KMS-11 (cell line): ENCODE data around the gene ANGPTL2.

Source experiments
- H2AFZ ChIP-seq: fragments of 200-600 bp; sonication (generic); 2 replicates; pipeline ENCODE4 v1.6.1; 2016; ENCODE audit warnings: antibody characterized with exemption, mixed run types, low read depth
- H3K27ac ChIP-seq: fragments of 200-600 bp; sonication (generic); 2 replicates; pipeline ENCODE4 v1.6.1; 2016; ENCODE audit warnings: mild to moderate bottlenecking, mixed run types
- H3K27me3 ChIP-seq: fragments of 200-600 bp; sonication (generic); 2 replicates; pipeline ENCODE4 v1.6.1; 2017; ENCODE audit warnings: mild to moderate bottlenecking, low read depth, mixed run types, moderate library complexity; ENCODE audit not compliant: insufficient read depth
- H3K36me3 ChIP-seq: fragments of 200-600 bp; sonication (generic); 2 replicates; pipeline ENCODE4 v1.6.1; 2017; ENCODE audit warnings: mild to moderate bottlenecking, mixed run types; ENCODE audit not compliant: insufficient read depth
- H3K4me1 ChIP-seq: fragments of 200-600 bp; sonication (generic); 2 replicates; pipeline ENCODE4 v1.6.1; 2016; ENCODE audit warnings: mild to moderate bottlenecking, low read depth, mixed run types; ENCODE audit not compliant: poor library complexity, severe bottlenecking
- H3K4me2 ChIP-seq: fragments of 200-600 bp; sonication (generic); 2 replicates; pipeline ENCODE4 v1.7.0; 2016; ENCODE audit warnings: mild to moderate bottlenecking, mixed run types
- H3K4me3 ChIP-seq: fragments of 200-600 bp; sonication (generic); IDR thresholded peaks from 2 replicates; pipeline ENCODE4 v1.6.1; 2017; ENCODE audit warnings: low read depth, low read length, mixed read lengths; ENCODE audit not compliant: insufficient read depth
- H3K79me2 ChIP-seq: fragments of 200-600 bp; sonication (generic); 2 replicates; pipeline ENCODE4 v1.6.1; 2016; ENCODE audit warnings: low read depth, mixed run types; ENCODE audit not compliant: insufficient read depth
- H3K9ac ChIP-seq: fragments of 200-600 bp; sonication (generic); 2 replicates; pipeline ENCODE4 v1.6.1; 2016; ENCODE audit warnings: mild to moderate bottlenecking, mixed run types
- H4K20me1 ChIP-seq: fragments of 200-600 bp; sonication (generic); 2 replicates; pipeline ENCODE4 v1.6.1; 2016; ENCODE audit warnings: mild to moderate bottlenecking, mixed run types; ENCODE audit not compliant: insufficient read depth
- CTCF ChIP-seq: fragments of 200-600 bp; sonication (generic); conservative IDR thresholded peaks from 2 replicates; pipeline ENCODE4 v1.6.1; 2017; ENCODE audit warnings: low read depth, mild to moderate bottlenecking, antibody characterized with exemption, low read length, moderate library complexity, mixed read lengths

The ANGPTL2 gene

GRCh38 chr9:127095411-127095810, 27.0 kb downstream of the ANGPTL2 start:
- no peaks in the 10 kb centered on the region for H3K4me1 ChIP-seq
- H3K27me3 ChIP-seq, result no peaks in the 10 kb centered on the region
- H3K4me3 ChIP-seq, result no peak overlapping the region
- no peak overlapping the region for H3K27ac ChIP-seq
- H4K20me1 ChIP-seq, result no peaks in the 10 kb centered on the region
- no peaks in the 10 kb centered on the region for H3K79me2 ChIP-seq
- no peak overlapping the region for H2AFZ ChIP-seq
- no peak overlapping the region for H3K4me2 ChIP-seq
- no peaks in the 10 kb centered on the region for H3K36me3 ChIP-seq
- no peak overlapping the region for H3K9ac ChIP-seq
- no peak for TF ChIP-seq CTCF

GRCh38 chr9:127093319-127094020, 29.0 kb downstream of the ANGPTL2 start:
- H3K4me3 ChIP-seq, result no peak overlapping the region
- no peak overlapping the region for H3K27ac ChIP-seq
- no peak overlapping the region for H3K4me2 ChIP-seq
- no peaks in the 10 kb centered on the region for H3K79me2 ChIP-seq
- H3K9ac ChIP-seq, result no peak overlapping the region
- TF ChIP-seq CTCF, result no peak
- no peaks in the 10 kb centered on the region for H3K27me3 ChIP-seq
- no peaks in the 10 kb centered on the region for H3K4me1 ChIP-seq
- H2AFZ ChIP-seq, result no peak overlapping the region
- no peaks in the 10 kb centered on the region for H4K20me1 ChIP-seq
- H3K36me3 ChIP-seq, result no peaks in the 10 kb centered on the region

- no peak overlapping the region for H3K4me3 ChIP-seq
- no peaks in the 10 kb centered on the region for H3K27me3 ChIP-seq
- no peak for TF ChIP-seq CTCF
- H3K79me2 ChIP-seq, result no peaks in the 10 kb centered on the region
- no peak overlapping the region for H3K9ac ChIP-seq
- no peaks in the 10 kb centered on the region for H3K4me1 ChIP-seq
- no peaks in the 10 kb centered on the region for H4K20me1 ChIP-seq
- no peak overlapping the region for H3K27ac ChIP-seq
- H3K4me2 ChIP-seq, result no peak overlapping the region
- no peak overlapping the region for H2AFZ ChIP-seq
- H3K36me3 ChIP-seq, result no peaks in the 10 kb centered on the region
Measured at GRCh38 chr9:127092041-127092608, 30.3 kb downstream of the ANGPTL2 start.

- no peaks in the 10 kb centered on the region for H3K4me1 ChIP-seq
- no peak overlapping the region for H2AFZ ChIP-seq
- no peak overlapping the region for H3K4me2 ChIP-seq
- H3K4me3 ChIP-seq, result no peak overlapping the region
- H4K20me1 ChIP-seq, result no peaks in the 10 kb centered on the region
- H3K36me3 ChIP-seq, result no peaks in the 10 kb centered on the region
- H3K79me2 ChIP-seq, result no peaks in the 10 kb centered on the region
- H3K9ac ChIP-seq, result no peak overlapping the region
- no peaks in the 10 kb centered on the region for H3K27me3 ChIP-seq
- no peak overlapping the region for H3K27ac ChIP-seq
- TF ChIP-seq CTCF, result no peak
Measured at GRCh38 chr9:127091526-127091925, 30.9 kb downstream of the ANGPTL2 start.
